Liver (tissue), 9 donors: ENCODE results near the gene PPFIBP2. TPM values are rescaled to one million over a fixed set of nuclear protein-coding genes. Genes with fewer than 3 reads are reported as not detected.

Experiments
- DNase-seq: peaks from one replicate; pipeline ENCODE4 v3.0.0-alpha.2; 2017; ENCODE audit warnings: low spot score
- H3K27ac ChIP-seq, 2 donors: one replicate each; pipeline ENCODE4 v1.7.0; 2013; ENCODE audit warnings: inconsistent platforms in 2 of 2, low read length in 2 of 2, control low read depth in 1 of 2, low read depth in 1 of 2, mild to moderate bottlenecking in 1 of 2
- H3K27me3 ChIP-seq, 4 donors: one replicate each; pipeline versions ENCODE4 v1.6.1 to v1.7.0; 2013; ENCODE audit warnings: low read length in 3 of 4, inconsistent platforms in 1 of 4, mild to moderate bottlenecking in 1 of 4, moderate library complexity in 1 of 4; ENCODE audit not compliant: control insufficient read depth in 4 of 4, insufficient read depth in 4 of 4
- H3K36me3 ChIP-seq, 4 donors: one replicate each; pipeline versions ENCODE4 v1.6.1 to v1.7.0; 2013; ENCODE audit warnings: low read length in 3 of 4, mild to moderate bottlenecking in 3 of 4, low read depth in 1 of 4, moderate library complexity in 1 of 4; ENCODE audit not compliant: control insufficient read depth in 4 of 4, insufficient read depth in 3 of 4
- H3K4me1 ChIP-seq, 4 donors: one replicate each; pipeline versions ENCODE4 v1.6.1 to v1.7.0; 2013; ENCODE audit warnings: low read length in 3 of 4, mild to moderate bottlenecking in 3 of 4, moderate library complexity in 1 of 4; ENCODE audit not compliant: control insufficient read depth in 4 of 4, insufficient read depth in 4 of 4
- H3K4me3 ChIP-seq, 3 donors: one replicate each; pipeline versions ENCODE4 v1.6.1 to v1.7.0; 2013; ENCODE audit warnings: low read length in 3 of 3, control low read depth in 1 of 3, low read depth in 1 of 3, mild to moderate bottlenecking in 1 of 3
- H3K9ac ChIP-seq, 2 donors: one replicate each; pipeline ENCODE4 v1.7.0; 2013; ENCODE audit warnings: low read length in 2 of 2, mild to moderate bottlenecking in 2 of 2, moderate library complexity in 2 of 2, control low read depth in 1 of 2, low read depth in 1 of 2
- H3K9me3 ChIP-seq, 4 donors: one replicate each; pipeline versions ENCODE4 v1.6.1 to v1.7.0; 2013; ENCODE audit warnings: low read length in 3 of 4; ENCODE audit not compliant: control insufficient read depth in 4 of 4
- ATF3 ChIP-seq: IDR thresholded peaks from 2 replicates; pipeline ENCODE4 v1.6.1; 2016; ENCODE audit warnings: antibody characterized with exemption
- CTCF ChIP-seq: fragments of 150-350 bp; IDR thresholded peaks from 2 replicates; pipeline ENCODE4 v1.5.1; 2017; ENCODE audit warnings: improper control_type of control experiment, low read depth, low read length; ENCODE audit not compliant: missing input control
- EGR1 ChIP-seq, 2 donors: IDR thresholded peaks; 2 replicates each; pipeline ENCODE4 v1.6.1; 2016 to 2018; ENCODE audit warnings: antibody characterized with exemption in 2 of 2, low read depth in 2 of 2
- FOXA1 ChIP-seq: IDR thresholded peaks from 2 replicates; pipeline ENCODE4 v1.6.1; 2016; ENCODE audit warnings: antibody characterized with exemption
- FOXA2 ChIP-seq: IDR thresholded peaks from 2 replicates; pipeline ENCODE4 v1.6.1; 2016; ENCODE audit warnings: antibody characterized with exemption
- GABPA ChIP-seq, 2 donors: IDR thresholded peaks in 1 of 2; conservative IDR thresholded peaks in 1 of 2; 2 replicates each; pipeline ENCODE4 v1.6.1; 2016; ENCODE audit warnings: antibody characterized with exemption in 2 of 2, mild to moderate bottlenecking in 1 of 2, moderate library complexity in 1 of 2
- JUND ChIP-seq, 2 donors: IDR thresholded peaks; 2 replicates each; pipeline ENCODE4 v1.6.1; 2016; ENCODE audit warnings: antibody characterized with exemption in 2 of 2
- NR2F2 ChIP-seq: IDR thresholded peaks from 2 replicates; pipeline ENCODE4 v1.6.1; 2016; ENCODE audit warnings: antibody characterized with exemption
- REST ChIP-seq: IDR thresholded peaks from 2 replicates; pipeline ENCODE4 v1.6.1; 2016; ENCODE audit warnings: antibody characterized with exemption, mild to moderate bottlenecking
- RXRA ChIP-seq, 2 donors: IDR thresholded peaks; 2 replicates each; pipeline ENCODE4 v1.6.1; 2017 to 2018; ENCODE audit warnings: antibody characterized with exemption in 2 of 2, mild to moderate bottlenecking in 1 of 2
- SP1 ChIP-seq: IDR thresholded peaks from 2 replicates; pipeline ENCODE4 v1.6.1; 2018; ENCODE audit warnings: antibody characterized with exemption, mild to moderate bottlenecking
- TAF1 ChIP-seq: conservative IDR thresholded peaks from 2 replicates; pipeline ENCODE4 v1.6.1; 2016; ENCODE audit warnings: antibody characterized with exemption, mild to moderate bottlenecking
- WGBS: extraction: QIAGEN DNeasy Blood & Tissue Kit; methylation state at CpG from one replicate; pipeline ENCODE4 v1.1.7; 2013; 5-methylcytosine and 5-hydroxymethylcytosine counted together
- polyA plus RNA-seq, 2 donors: library from polyadenylated mRNA; stranded (reverse) in 1 of 2; unstranded in 1 of 2; fragments of 200-250 nt in 1 of 2; fragments of >200 nt in 1 of 2; fragmentation: Nextera tagmentation in 1 of 2; extraction: Ambion mirVana in 1 of 2; gene quantifications; one replicate each; pipeline versions ENCODE4 v1.2.1 to v1.2.3, GENCODE V29; 2013 to 2015
- total RNA-seq, 2 donors: library from RNA; depleted of rRNA; stranded (reverse); fragments of >200 nt; gene quantifications; one replicate each; pipeline ENCODE4 v1.2.3, GENCODE V29; 2014
- donor health status: healthy.
- donor health status: healthy.
- donor health status: healthy.
- donor health status: healthy.
- donor health status: healthy.

The PPFIBP2 gene
- total and polyA plus RNA-seq, 4 donors, result 19.6 to 80.0 (median 23.2) TPM

- H3K9ac ChIP-seq, result peak within 1 kb of the TSS; percentile 24 to 63
- H3K36me3 ChIP-seq, result no peaks in the 10 kb centered on the region
- H3K27ac ChIP-seq, result peak within 1 kb of the TSS; percentile 33 to 52
- peak within 1 kb of the TSS; percentile 53 to 60 (median 55) for H3K4me3 ChIP-seq
- TF ChIP-seq RXRA (IDR thresholded peaks at IDR 0.05) (peak in 1 of 2 donors; percentile 12), REST (peak; percentile 45), FOXA1 (no peak)
- peaks cover 0 to 13% (median 7%) of the 10 kb centered on the region in 4 donors for H3K4me1 ChIP-seq
- DNase-seq, result peak; percentile 53
- H3K9me3 ChIP-seq, result no peaks in the 10 kb centered on the region
- 9% methylated on average over 40 of the region's 40 CpGs for WGBS
- H3K27me3 ChIP-seq, result no peaks in the 10 kb centered on the region
Measured at GRCh38 chr11:7672960-7673723, 159.3 kb downstream of the PPFIBP2 start, which contains the start of gene CYB5R2. Gene CYB5R2 (minus strand): TSS chr11:7673500. CDS start chr11:7672825, 675 bp downstream.

- no peak for TF ChIP-seq FOXA2
- TF ChIP-seq SP1, result no peak
- TF ChIP-seq CTCF, result no peak
- TF ChIP-seq ATF3, result no peak
- no peak for TF ChIP-seq REST
- no peak for TF ChIP-seq NR2F2
- no peak for TF ChIP-seq JUND (IDR thresholded peaks at IDR 0.05)
- TF ChIP-seq EGR1 (IDR thresholded peaks at IDR 0.05; ENCODE audit: low read depth in 2 of 2), result no peak
- no peak for TF ChIP-seq TAF1
- TF ChIP-seq GABPA (IDR thresholded peaks at IDR 0.05 in 1 of 2, conservative IDR thresholded peaks at IDR 0.05 in 1 of 2), result no peak
- H3K27me3 ChIP-seq, result no peaks in the 10 kb centered on the region
- WGBS, result 13% methylated on average over 72 of the region's 72 CpGs
- H3K4me1 ChIP-seq, result peaks cover 0 to 13% (median 7%) of the 10 kb centered on the region in 4 donors
- DNase-seq, result no peak
- peak overlapping the region in 2 of 3 donors; percentile 53 to 60 for H3K4me3 ChIP-seq
- H3K9me3 ChIP-seq, result no peaks in the 10 kb centered on the region
- no peak overlapping the region for H3K9ac ChIP-seq
- no peaks in the 10 kb centered on the region for H3K36me3 ChIP-seq
- H3K27ac ChIP-seq, result no peak overlapping the region
Measured at GRCh38 chr11:7673724-7674434, 160.1 kb downstream of the PPFIBP2 start.
